Neural progenitor cell (in vitro differentiated cells): Measurements from ENCODE around the gene HIKESHI.

ENCODE experiments used
- CTCF ChIP-seq: fragments of 200-600 bp; sonication (generic); IDR thresholded peaks from 2 replicates; pipeline ENCODE4 v1.5.1; 2017; ENCODE audit warnings: antibody characterized with exemption, mild to moderate bottlenecking
- EZH2 ChIP-seq: fragments of 200-600 bp; sonication (generic); IDR thresholded peaks from 2 replicates; pipeline ENCODE4 v1.6.1; 2017; ENCODE audit warnings: antibody characterized with exemption, mild to moderate bottlenecking, moderate library complexity
- EZH2phosphoT487 ChIP-seq: fragments of 200-600 bp; sonication (generic); IDR thresholded peaks from 2 replicates; pipeline ENCODE4 v1.6.1; 2017; ENCODE audit warnings: antibody characterized with exemption

GRCh38 chr11:86390487-86390886 lies 88.4 kb downstream of the HIKESHI start:
- TF ChIP-seq CTCF, result no peak
- TF ChIP-seq EZH2phosphoT487, result no peak
- TF ChIP-seq EZH2, result no peak
